ENCODE measurements around the gene REM2.

- TF ChIP-seq, protein P1, sequence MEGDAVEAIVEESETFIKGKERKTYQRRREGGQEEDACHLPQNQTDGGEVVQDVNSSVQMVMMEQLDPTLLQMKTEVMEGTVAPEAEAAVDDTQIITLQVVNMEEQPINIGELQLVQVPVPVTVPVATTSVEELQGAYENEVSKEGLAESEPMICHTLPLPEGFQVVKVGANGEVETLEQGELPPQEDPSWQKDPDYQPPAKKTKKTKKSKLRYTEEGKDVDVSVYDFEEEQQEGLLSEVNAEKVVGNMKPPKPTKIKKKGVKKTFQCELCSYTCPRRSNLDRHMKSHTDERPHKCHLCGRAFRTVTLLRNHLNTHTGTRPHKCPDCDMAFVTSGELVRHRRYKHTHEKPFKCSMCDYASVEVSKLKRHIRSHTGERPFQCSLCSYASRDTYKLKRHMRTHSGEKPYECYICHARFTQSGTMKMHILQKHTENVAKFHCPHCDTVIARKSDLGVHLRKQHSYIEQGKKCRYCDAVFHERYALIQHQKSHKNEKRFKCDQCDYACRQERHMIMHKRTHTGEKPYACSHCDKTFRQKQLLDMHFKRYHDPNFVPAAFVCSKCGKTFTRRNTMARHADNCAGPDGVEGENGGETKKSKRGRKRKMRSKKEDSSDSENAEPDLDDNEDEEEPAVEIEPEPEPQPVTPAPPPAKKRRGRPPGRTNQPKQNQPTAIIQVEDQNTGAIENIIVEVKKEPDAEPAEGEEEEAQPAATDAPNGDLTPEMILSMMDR (conservative IDR thresholded peaks at IDR 0.05): no peak
- TF ChIP-seq ZFX (IDR thresholded peaks at IDR 0.05): no peak
Observed at GRCh38 chr14:22892488-22892887, 9.5 kb downstream of the REM2 start.

All from C4-2B (cell line).